NT2/D1 (cell line): ENCODE measurements around the gene FAM241B.

Source experiments
- DNase-seq: peaks from one replicate; pipeline ENCODE4 v3.0.0-alpha.2; 2011; ENCODE audit warnings: low read depth, low spot score
- H3K27me3 ChIP-seq: 2 replicates; pipeline ENCODE4 v1.6.0; 2011; ENCODE audit warnings: mild to moderate bottlenecking; ENCODE audit not compliant: insufficient read length, insufficient read depth
- H3K36me3 ChIP-seq: 2 replicates; pipeline ENCODE4 v1.6.1; 2011; ENCODE audit warnings: mild to moderate bottlenecking, low read length, mixed read lengths; ENCODE audit not compliant: insufficient read depth, insufficient read length
- H3K4me1 ChIP-seq: 2 replicates; pipeline ENCODE4 v1.5.1; 2011; ENCODE audit not compliant: insufficient read depth, insufficient read length
- H3K4me3 ChIP-seq: 2 replicates; pipeline ENCODE4 v1.5.1; 2011; ENCODE audit warnings: low read depth; ENCODE audit not compliant: insufficient read length
- H3K9ac ChIP-seq: 2 replicates; pipeline ENCODE4 v1.6.0; 2011; ENCODE audit warnings: low read depth; ENCODE audit not compliant: insufficient read length
- H3K9me3 ChIP-seq: 2 replicates; pipeline ENCODE4 v1.5.1; 2011; ENCODE audit warnings: mild to moderate bottlenecking, low read length; ENCODE audit not compliant: insufficient read depth
- SUZ12 ChIP-seq: IDR thresholded peaks from 2 replicates; pipeline ENCODE4 v1.6.1; 2011; ENCODE audit not compliant: insufficient read length, insufficient read depth; ENCODE audit errors: extremely low read depth
- YY1 ChIP-seq: IDR thresholded peaks from 2 replicates; pipeline ENCODE4 v1.6.1; 2011; ENCODE audit not compliant: insufficient read length, insufficient read depth
- ZNF274 ChIP-seq: IDR thresholded peaks from 2 replicates; pipeline ENCODE4 v1.6.1; 2011; ENCODE audit warnings: mild to moderate bottlenecking, low read depth, low read length

FAM241B gene

DNA sequence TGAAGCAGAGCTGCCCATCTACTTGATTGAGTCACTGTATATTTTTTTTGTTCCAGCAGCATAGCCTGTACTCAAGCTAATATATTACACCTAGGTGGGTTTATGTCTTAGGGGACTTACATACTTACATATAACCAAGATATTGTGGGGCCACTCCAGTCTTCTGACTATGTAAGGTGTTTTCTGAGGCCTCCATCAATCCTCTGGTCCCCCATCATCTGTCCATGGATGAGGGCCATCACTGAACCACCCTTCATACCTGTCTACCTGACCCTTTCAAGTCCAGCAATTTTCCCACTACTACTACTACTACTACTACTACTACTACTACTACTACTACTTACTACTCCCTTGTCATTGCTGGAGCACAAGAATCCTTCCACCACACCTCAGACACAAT lies 3.2 kb upstream of the FAM241B start:
- Histone ChIP-seq H3K9ac (no peak overlapping the region), H3K4me3 (no peak overlapping the region), H3K27me3 (peaks cover 27% of the 10 kb centered on the region), H3K9me3 (peaks cover 18% of the 10 kb centered on the region), H3K4me1 (peaks cover 2% of the 10 kb centered on the region), H3K36me3 (peaks cover 6% of the 10 kb centered on the region)
- TF ChIP-seq SUZ12 (no peak), YY1 (no peak), ZNF274 (no peak)
- DNase-seq = no peak

DNA sequence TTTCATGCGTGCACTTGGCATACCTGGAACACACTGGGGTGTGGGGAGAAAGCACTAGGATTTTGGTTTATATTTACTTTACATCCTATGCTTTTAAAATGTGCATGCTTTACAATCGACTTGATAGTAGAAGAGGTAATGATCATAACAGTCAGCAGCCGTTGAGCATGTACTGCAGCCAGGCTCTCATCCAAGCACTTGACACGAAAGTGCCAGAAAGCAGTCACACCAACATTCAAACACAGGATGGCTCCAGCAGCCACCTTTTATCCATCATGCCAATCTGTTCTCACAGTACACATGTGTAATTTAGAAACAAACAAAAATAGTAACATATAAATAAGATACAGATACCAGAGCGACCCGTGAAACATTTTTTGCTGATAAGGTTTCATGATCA lies 1.2 kb upstream of the FAM241B start:
- Histone ChIP-seq H3K27me3 (peaks cover 27% of the 10 kb centered on the region), H3K4me3 (no peak overlapping the region), H3K9me3 (peaks cover 9% of the 10 kb centered on the region), H3K36me3 (peaks cover 19% of the 10 kb centered on the region), H3K9ac (no peak overlapping the region), H3K4me1 (peaks cover 2% of the 10 kb centered on the region)
- no peak for DNase-seq
- TF ChIP-seq SUZ12 (no peak), YY1 (no peak), ZNF274 (no peak)

DNA sequence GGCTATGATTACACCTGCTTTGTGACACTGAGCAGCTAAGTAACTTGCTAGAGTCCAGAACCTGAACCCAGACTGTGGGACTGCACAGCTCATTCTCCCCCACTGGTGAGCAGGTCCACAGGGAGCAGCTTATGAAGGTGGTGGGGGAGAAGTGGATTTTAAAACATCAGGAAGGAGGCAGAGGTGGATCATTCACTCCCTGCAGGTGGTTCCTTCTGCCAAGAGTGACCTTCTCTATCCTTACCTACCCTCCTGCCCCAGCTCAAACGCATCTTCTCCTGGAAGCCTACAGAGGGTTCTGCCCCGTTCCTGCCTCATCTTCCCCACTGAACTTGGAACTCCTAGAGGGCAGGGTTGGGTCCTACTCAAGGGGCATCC lies 539 bp upstream of the FAM241B start:
- H3K9ac ChIP-seq = peak overlapping the region; percentile 53
- H3K36me3 ChIP-seq = peaks cover 23% of the 10 kb centered on the region
- H3K4me3 ChIP-seq = peak overlapping the region; percentile 68
- H3K27me3 ChIP-seq = peaks cover 27% of the 10 kb centered on the region
- no peak for DNase-seq
- H3K4me1 ChIP-seq = peaks cover 2% of the 10 kb centered on the region
- TF ChIP-seq SUZ12 = no peak
- TF ChIP-seq ZNF274 = no peak
- TF ChIP-seq YY1 = no peak
- H3K9me3 ChIP-seq = peaks cover 3% of the 10 kb centered on the region; the same call in 1 of the 2 replicates

DNA sequence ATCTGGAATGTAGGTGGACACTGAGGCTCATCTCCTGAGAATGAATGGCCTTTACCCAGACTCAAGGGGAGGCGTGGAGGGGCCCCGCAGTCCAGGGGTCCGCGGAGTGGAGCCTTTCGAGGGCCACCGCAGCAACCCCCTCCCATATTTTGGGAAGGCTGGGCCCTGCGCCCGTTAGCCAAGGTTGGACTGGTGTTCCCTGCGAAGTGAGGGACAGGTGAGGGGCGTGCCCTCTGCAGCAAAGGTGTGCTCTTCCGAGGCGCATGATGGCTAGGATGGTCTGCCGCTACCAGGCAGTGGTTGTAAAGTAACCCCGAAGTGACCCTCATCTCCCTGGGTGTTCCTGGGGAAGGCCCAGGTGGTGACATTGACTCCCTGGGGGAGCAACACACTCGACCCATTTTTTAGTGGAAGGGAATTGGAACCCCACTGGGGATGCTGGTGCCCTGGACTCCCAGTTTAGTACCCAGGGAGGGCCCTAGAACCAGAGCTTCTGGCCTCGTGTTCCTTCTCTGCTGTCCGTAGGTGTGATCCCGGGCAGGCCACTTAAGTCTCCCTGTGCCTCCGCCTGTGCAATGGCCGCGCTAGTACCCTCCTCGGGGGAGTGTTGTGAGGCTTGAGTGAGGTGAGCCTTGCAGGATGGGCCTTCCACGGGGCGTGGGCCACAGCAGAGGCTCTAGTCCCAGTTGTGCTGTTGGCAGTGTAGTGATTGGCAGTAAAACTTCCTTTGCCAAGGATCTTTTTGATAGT lies 779 bp downstream of the FAM241B start:
- Histone ChIP-seq H3K9ac (peak overlapping the region; percentile 81), H3K27me3 (peaks cover 27% of the 10 kb centered on the region), H3K36me3 (peaks cover 23% of the 10 kb centered on the region), H3K4me3 (peak overlapping the region; percentile 68), H3K9me3 (no peaks in the 10 kb centered on the region), H3K4me1 (peaks cover 2% of the 10 kb centered on the region)
- DNase-seq = no peak
- TF ChIP-seq SUZ12 (no peak), YY1 (no peak), ZNF274 (no peak)

DNA sequence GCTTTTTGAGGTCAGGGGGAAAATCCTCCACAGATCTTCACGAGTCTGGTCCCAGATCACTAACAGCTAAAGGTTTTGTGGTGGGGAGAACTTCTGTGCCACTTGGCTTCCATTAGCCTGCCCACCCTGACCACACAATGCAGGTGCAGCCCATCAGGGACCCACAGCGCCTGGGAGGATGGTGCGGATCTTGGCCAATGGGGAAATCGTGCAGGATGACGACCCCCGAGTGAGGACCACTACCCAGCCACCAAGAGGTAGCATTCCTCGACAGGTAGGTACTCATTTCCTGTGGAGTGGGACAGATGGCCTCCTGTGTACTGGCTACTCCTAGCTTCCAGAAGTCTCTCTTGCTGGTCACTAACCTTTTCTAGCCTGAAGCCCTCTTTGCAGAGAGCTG lies 1.5 kb downstream of the FAM241B start:
- Histone ChIP-seq H3K9me3 (no peaks in the 10 kb centered on the region), H3K4me1 (peaks cover 2% of the 10 kb centered on the region), H3K4me3 (no peak overlapping the region), H3K27me3 (peaks cover 27% of the 10 kb centered on the region), H3K36me3 (peaks cover 23% of the 10 kb centered on the region), H3K9ac (no peak overlapping the region)
- no peak for TF ChIP-seq YY1
- no peak for TF ChIP-seq ZNF274
- no peak for TF ChIP-seq SUZ12
- DNase-seq = no peak

DNA sequence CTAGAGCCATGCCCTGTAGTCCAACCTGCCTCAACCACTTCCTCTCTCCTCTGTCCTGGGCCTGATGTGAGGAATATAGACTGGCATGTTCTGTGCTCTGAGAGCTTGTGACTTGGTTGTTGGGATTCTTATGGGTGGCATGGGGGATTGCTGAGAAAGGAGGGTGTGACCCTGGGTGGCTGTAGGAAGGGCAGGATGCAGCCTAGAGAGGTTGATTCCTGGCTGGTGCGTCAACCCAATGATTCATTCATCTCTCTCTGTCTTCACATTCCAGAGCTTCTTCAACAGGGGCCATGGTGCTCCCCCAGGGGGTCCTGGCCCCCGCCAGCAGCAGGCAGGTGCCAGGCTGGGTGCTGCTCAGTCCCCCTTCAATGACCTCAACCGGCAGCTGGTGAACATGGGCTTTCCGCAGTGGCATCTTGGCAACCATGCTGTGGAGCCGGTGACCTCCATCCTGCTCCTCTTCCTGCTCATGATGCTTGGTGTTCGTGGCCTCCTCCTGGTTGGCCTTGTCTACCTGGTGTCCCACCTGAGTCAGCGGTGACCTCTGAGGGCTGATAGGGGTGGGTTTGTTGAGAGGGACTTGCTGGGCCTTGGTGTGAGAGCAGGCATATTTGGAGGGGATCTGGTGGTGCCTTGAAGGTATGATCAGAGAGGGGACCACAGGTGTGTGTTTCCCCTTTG lies 2.6 kb downstream of the FAM241B start:
- TF ChIP-seq ZNF274 (no peak), SUZ12 (no peak), YY1 (no peak)
- Histone ChIP-seq H3K9ac (no peak overlapping the region), H3K4me1 (peaks cover 7% of the 10 kb centered on the region), H3K4me3 (no peak overlapping the region), H3K27me3 (peaks cover 27% of the 10 kb centered on the region), H3K36me3 (peaks cover 23% of the 10 kb centered on the region), H3K9me3 (no peaks in the 10 kb centered on the region)
- no peak for DNase-seq
